ENCODE measurements around the gene ATG9A.

Gene ATG9A

GRCh38 chr2:219221957-219222518, 7.4 kb downstream of the ATG9A start:
- no peak for DNase-seq

GRCh38 chr2:219220652-219221402, 8.6 kb downstream of the ATG9A start:
- DNase-seq: no peak

- no peak for DNase-seq
Observed at GRCh38 chr2:219219784-219220532, 9.5 kb downstream of the ATG9A start.

- DNase-seq: peak; percentile 98
Observed at GRCh38 chr2:219218732-219219701, 10.4 kb downstream of the ATG9A start, which contains the start of gene ABCB6. TSS of gene ABCB6 (minus strand) at chr2:219218958. CDS start at chr2:219218673, 285 bp downstream.

GRCh38 chr2:219218217-219218731, 11.2 kb downstream of the ATG9A start:
- DNase-seq: peak; percentile 75

- no peak for DNase-seq
Observed at GRCh38 chr2:219216535-219216915, 12.9 kb downstream of the ATG9A start.

- no peak for DNase-seq
Observed at GRCh38 chr2:219215871-219216534, 13.4 kb downstream of the ATG9A start.

- no peak for DNase-seq
Observed at GRCh38 chr2:219214786-219215185, 14.7 kb downstream of the ATG9A start.

GRCh38 chr2:219214141-219214540, 15.3 kb downstream of the ATG9A start:
- DNase-seq: no peak

GRCh38 chr2:219213486-219214071, 15.9 kb downstream of the ATG9A start:
- DNase-seq: no peak

GRCh38 chr2:219213026-219213415, 16.4 kb downstream of the ATG9A start:
- no peak for DNase-seq

- no peak for DNase-seq
Observed at GRCh38 chr2:219210886-219211362, 18.5 kb downstream of the ATG9A start.

- no peak for DNase-seq
Observed at GRCh38 chr2:219210196-219210885, 19.1 kb downstream of the ATG9A start.

GRCh38 chr2:219209236-219210195, 19.9 kb downstream of the ATG9A start:
- DNase-seq: no peak

- no peak for DNase-seq
Observed at GRCh38 chr2:219207884-219208740, 21.3 kb downstream of the ATG9A start.

- DNase-seq: no peak
Observed at GRCh38 chr2:219207134-219207883, 22.1 kb downstream of the ATG9A start.

- peak; percentile 92 for DNase-seq
Observed at GRCh38 chr2:219206328-219207133, 22.9 kb downstream of the ATG9A start, which contains the start of gene ZFAND2B. TSS of gene ZFAND2B (plus strand) at chr2:219206782. CDS start at chr2:219206988, 206 bp downstream.

Data from COR-L47 (cell line).